GM06990 (cell line): ENCODE measurements around the gene KLHL40.

ENCODE experiments used
- DNase-seq: peaks from one replicate; pipeline ENCODE4 v3.0.0-alpha.2; 2011; ENCODE audit not compliant: insufficient read length; ENCODE audit errors: extremely low read depth
- H3K27me3 ChIP-seq: replicated peaks from 2 replicates; pipeline ENCODE4 v1.6.0; 2011; ENCODE audit warnings: low read length; ENCODE audit not compliant: control insufficient read depth, insufficient read depth
- H3K36me3 ChIP-seq: 2 replicates; pipeline ENCODE4 v1.5.1; 2011; ENCODE audit warnings: low read length; ENCODE audit not compliant: control insufficient read depth, insufficient read depth
- H3K4me3 ChIP-seq: replicated peaks from 2 replicates; pipeline ENCODE4 v1.5.1; 2011; ENCODE audit warnings: low read depth, mild to moderate bottlenecking, control low read depth, low read length
- TF ChIP-seq, protein P1 (sequence below): IDR thresholded peaks from 2 replicates; pipeline ENCODE4 v1.5.1; 2011; ENCODE audit warnings: low read length, control low read depth, mild to moderate bottlenecking, inconsistent platforms; ENCODE audit not compliant: insufficient read depth, poor library complexity, severe bottlenecking

The KLHL40 gene

GRCh38 chr3:42658771-42659390 is 26.5 kb upstream of the KLHL40 start:
- no peak for DNase-seq
- TF ChIP-seq, protein P1, sequence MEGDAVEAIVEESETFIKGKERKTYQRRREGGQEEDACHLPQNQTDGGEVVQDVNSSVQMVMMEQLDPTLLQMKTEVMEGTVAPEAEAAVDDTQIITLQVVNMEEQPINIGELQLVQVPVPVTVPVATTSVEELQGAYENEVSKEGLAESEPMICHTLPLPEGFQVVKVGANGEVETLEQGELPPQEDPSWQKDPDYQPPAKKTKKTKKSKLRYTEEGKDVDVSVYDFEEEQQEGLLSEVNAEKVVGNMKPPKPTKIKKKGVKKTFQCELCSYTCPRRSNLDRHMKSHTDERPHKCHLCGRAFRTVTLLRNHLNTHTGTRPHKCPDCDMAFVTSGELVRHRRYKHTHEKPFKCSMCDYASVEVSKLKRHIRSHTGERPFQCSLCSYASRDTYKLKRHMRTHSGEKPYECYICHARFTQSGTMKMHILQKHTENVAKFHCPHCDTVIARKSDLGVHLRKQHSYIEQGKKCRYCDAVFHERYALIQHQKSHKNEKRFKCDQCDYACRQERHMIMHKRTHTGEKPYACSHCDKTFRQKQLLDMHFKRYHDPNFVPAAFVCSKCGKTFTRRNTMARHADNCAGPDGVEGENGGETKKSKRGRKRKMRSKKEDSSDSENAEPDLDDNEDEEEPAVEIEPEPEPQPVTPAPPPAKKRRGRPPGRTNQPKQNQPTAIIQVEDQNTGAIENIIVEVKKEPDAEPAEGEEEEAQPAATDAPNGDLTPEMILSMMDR = no peak
- no peak overlapping the region for H3K4me3 ChIP-seq

GRCh38 chr3:42659451-42660130 is 25.7 kb upstream of the KLHL40 start:
- DNase-seq = no peak
- H3K27me3 ChIP-seq = no peaks in the 10 kb centered on the region
- H3K36me3 ChIP-seq = no peaks in the 10 kb centered on the region
- TF ChIP-seq, protein P1 = no peak
- no peak overlapping the region for H3K4me3 ChIP-seq

More at GRCh38 chr3:42658771-42659390, 26.5 kb upstream of the KLHL40 start:
- H3K27me3 ChIP-seq = no peaks in the 10 kb centered on the region
- H3K36me3 ChIP-seq = no peaks in the 10 kb centered on the region

DNA sequence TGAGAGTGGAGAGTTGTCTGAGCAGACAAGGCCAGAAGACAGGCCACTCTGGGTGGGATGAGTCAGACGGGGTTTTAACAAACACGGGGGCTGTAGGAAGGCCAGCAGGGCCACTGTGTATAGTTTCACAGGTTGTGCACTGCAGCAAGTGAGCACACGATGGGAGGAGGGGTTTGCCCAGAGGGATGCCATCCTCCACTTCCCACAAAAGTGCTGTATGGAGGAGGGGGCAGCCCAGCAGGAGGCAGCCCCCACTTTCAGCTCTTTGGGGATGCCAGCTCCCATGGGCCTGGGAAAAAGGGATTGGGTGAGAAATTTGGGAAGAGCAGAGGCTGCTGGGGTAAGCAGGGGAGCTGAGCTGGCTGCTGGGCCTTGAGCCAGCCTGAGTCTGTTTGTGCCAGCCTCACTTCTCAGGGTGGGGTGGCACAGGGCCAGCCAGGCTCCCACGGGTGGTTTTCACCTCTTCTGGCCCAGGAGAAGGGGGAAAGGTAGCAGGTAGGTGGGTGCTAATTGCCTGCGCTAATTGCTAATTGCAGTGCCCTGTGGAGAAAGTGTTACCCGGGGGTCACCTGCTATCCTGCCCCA is 25.1 kb upstream of the KLHL40 start:
- no peaks in the 10 kb centered on the region for H3K27me3 ChIP-seq
- no peak overlapping the region for H3K4me3 ChIP-seq
- TF ChIP-seq, protein P1 = no peak
- no peaks in the 10 kb centered on the region for H3K36me3 ChIP-seq
- DNase-seq = no peak

DNA sequence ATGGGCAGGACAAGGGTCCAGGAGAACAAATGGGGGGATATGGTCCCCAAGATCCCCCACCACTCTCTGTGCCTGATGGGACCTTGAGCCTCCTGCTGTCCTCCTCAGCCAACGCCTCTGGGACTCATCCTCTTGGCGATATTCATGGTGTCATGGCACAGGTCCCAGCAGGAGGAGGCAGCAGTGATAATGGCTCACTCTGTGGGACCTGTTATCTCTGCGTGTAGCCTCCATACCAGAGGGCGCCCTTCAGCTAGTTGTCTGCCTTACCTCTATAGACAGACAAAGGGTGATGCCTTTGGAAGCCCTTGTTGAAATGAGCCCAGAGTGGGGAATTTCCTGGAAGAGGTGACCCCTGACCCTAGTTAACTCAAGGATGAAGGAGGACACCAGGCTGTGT is 24.4 kb upstream of the KLHL40 start:
- Histone ChIP-seq H3K4me3 (no peak overlapping the region), H3K36me3 (no peaks in the 10 kb centered on the region), H3K27me3 (no peaks in the 10 kb centered on the region)
- DNase-seq = no peak
- TF ChIP-seq, protein P1 = peak; percentile 35

DNA sequence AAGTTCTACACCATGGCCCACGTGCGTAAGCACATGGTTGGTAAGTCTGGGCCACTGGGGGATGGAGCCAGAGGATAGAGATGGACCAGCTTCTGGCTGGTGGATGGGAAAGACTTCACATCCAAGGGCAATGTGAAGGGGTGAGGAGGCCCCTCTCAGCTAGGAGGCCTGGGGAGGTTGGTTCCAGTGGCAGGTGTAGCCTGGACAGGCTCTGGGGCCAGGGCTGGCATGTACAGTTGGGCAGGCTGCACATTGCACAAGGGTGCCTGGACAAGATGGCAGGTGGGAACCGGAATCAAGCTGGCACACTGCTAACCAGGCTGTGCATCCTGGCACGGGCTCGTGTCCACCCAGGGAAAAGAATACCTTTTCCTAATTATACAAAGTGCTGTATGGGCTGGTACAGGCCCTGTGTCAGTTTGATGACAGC is 23.7 kb upstream of the KLHL40 start:
- no peak for DNase-seq
- Histone ChIP-seq H3K4me3 (no peak overlapping the region), H3K36me3 (no peaks in the 10 kb centered on the region), H3K27me3 (no peaks in the 10 kb centered on the region)
- TF ChIP-seq, protein P1 = no peak
